Endometrium (tissue), 2 donors: Measurements from ENCODE around the gene SLC39A2.
"Not testable (repeated sequence)": the region's sequence is repeated elsewhere in the genome, so short reads cannot be mapped to it uniquely, and the experiment has no call there.

ENCODE experiments used
- FAIRE-seq: peaks from 2 replicates; lab custom pipeline; 2012; peaks lifted over from hg19 to GRCh38; lab: Jason Lieb, UNC
- donor health status: control.
- donor health status: control.

SLC39A2 gene

GRCh38 chr14:21025371-21026273, 26.5 kb downstream of the SLC39A2 start:
- no peak for FAIRE-seq

GRCh38 chr14:21026274-21026987, 27.3 kb downstream of the SLC39A2 start:
- FAIRE-seq, result no peak

GRCh38 chr14:21026988-21027315, 27.9 kb downstream of the SLC39A2 start:
- no peak for FAIRE-seq

- FAIRE-seq, result no peak
Observed at GRCh38 chr14:21029917-21030316, 30.8 kb downstream of the SLC39A2 start, which contains the start of gene TPPP2. Gene TPPP2, plus strand, starts transcription at chr14:21030217. Its CDS starts 365 bp downstream, at chr14:21030582.

- FAIRE-seq, result no peak
Observed at GRCh38 chr14:21030531-21030930, 31.4 kb downstream of the SLC39A2 start.

GRCh38 chr14:21032326-21033132, 33.4 kb downstream of the SLC39A2 start:
- FAIRE-seq, result no peak

- FAIRE-seq, result no peak
Observed at GRCh38 chr14:21033133-21033698, 34.1 kb downstream of the SLC39A2 start.

GRCh38 chr14:21034707-21035106, 35.6 kb downstream of the SLC39A2 start, which contains the start of gene RNASE13:
Gene RNASE13, minus strand, starts transcription at chr14:21034807. Its CDS starts 519 bp downstream, at chr14:21034288.
- no peak for FAIRE-seq

GRCh38 chr14:21036751-21037150, 37.7 kb downstream of the SLC39A2 start:
- no peak for FAIRE-seq

- FAIRE-seq, result no peak
Observed at GRCh38 chr14:21037156-21037555, 38.1 kb downstream of the SLC39A2 start.

GRCh38 chr14:21038441-21039422, 39.6 kb downstream of the SLC39A2 start:
- no peak for FAIRE-seq

- peak; percentile 46 for FAIRE-seq
Observed at GRCh38 chr14:21039585-21040369, 40.7 kb downstream of the SLC39A2 start.

GRCh38 chr14:21040370-21040925, 41.4 kb downstream of the SLC39A2 start:
- no peak for FAIRE-seq

GRCh38 chr14:21040941-21041340, 41.8 kb downstream of the SLC39A2 start:
- not testable (repeated sequence) for FAIRE-seq

GRCh38 chr14:21041676-21042433, 42.8 kb downstream of the SLC39A2 start, which contains the start of gene RNASE7:
Gene RNASE7, plus strand, starts transcription at chr14:21042362. Its CDS starts 631 bp downstream, at chr14:21042993.
- FAIRE-seq, result no peak

GRCh38 chr14:21042918-21043317, 43.8 kb downstream of the SLC39A2 start:
- no peak for FAIRE-seq

GRCh38 chr14:21043387-21043973, 44.4 kb downstream of the SLC39A2 start:
- no peak for FAIRE-seq

- FAIRE-seq, result no peak
Observed at GRCh38 chr14:21043974-21044618, 45.0 kb downstream of the SLC39A2 start.
